Neural cell (in vitro differentiated cells): ENCODE results near the gene ZNF883. TPM values are rescaled to one million over a fixed set of nuclear protein-coding genes. Genes with fewer than 3 reads are reported as not detected.

Experiments
- H2AFZ ChIP-seq: fragments of 200-600, 300-800 bp; sonication (generic), shearing (Covaris generic); 2 replicates; pipeline ENCODE4 v1.6.0; 2014; ENCODE audit warnings: low read depth, mild to moderate bottlenecking, antibody characterized with exemption, low read length, moderate library complexity
- H3F3A ChIP-seq: fragments of 200-600 bp; shearing (Covaris generic); 2 replicates; pipeline ENCODE4 v1.6.1; 2016; ENCODE audit warnings: mild to moderate bottlenecking, moderate library complexity, mixed read lengths, antibody characterized with exemption, low read length; ENCODE audit not compliant: insufficient read depth, poor library complexity, severe bottlenecking
- H3K27ac ChIP-seq: fragments of 200-600, 300-800 bp; sonication (generic), shearing (Covaris generic); 2 replicates; pipeline ENCODE4 v1.5.1; 2014; ENCODE audit warnings: mild to moderate bottlenecking, low read length, moderate library complexity
- H3K27me3 ChIP-seq: fragments of 300-800, 200-600 bp; sonication (generic), shearing (Covaris generic); 2 replicates; pipeline ENCODE4 v1.6.0; 2014; ENCODE audit warnings: mild to moderate bottlenecking, low read depth, low read length, moderate library complexity; ENCODE audit not compliant: insufficient read depth
- H3K36me3 ChIP-seq: fragments of 300-800, 200-600 bp; sonication (generic), shearing (Covaris generic); 2 replicates; pipeline ENCODE4 v1.5.1; 2014; ENCODE audit warnings: mild to moderate bottlenecking, antibody characterized with exemption, low read length, moderate library complexity; ENCODE audit not compliant: insufficient read depth
- H3K4me2 ChIP-seq: fragments of 300-800, 200-600 bp; sonication (generic), shearing (Covaris generic); 2 replicates; pipeline ENCODE4 v1.6.0; 2014; ENCODE audit warnings: mild to moderate bottlenecking, low read length
- H3K4me3 ChIP-seq: fragments of 300-800, 200-600 bp; sonication (generic), shearing (Covaris generic); 2 replicates; pipeline ENCODE4 v1.5.1; 2014; ENCODE audit warnings: mild to moderate bottlenecking, low read length, moderate library complexity
- H3K79me2 ChIP-seq: fragments of 200-600 bp; shearing (Covaris generic); replicated peaks from 2 replicates; pipeline ENCODE4 v1.6.0; 2014; ENCODE audit warnings: mild to moderate bottlenecking, low read length, moderate library complexity; ENCODE audit not compliant: insufficient read depth
- H3K9ac ChIP-seq: fragments of 300-800, 200-600 bp; sonication (generic), shearing (Covaris generic); 2 replicates; pipeline ENCODE4 v1.6.1; 2016; ENCODE audit warnings: mild to moderate bottlenecking, low read length, mixed read lengths
- H3K9me2 ChIP-seq: fragments of 200-600 bp; shearing (Covaris generic); 2 replicates; pipeline ENCODE4 v1.6.1; 2016; ENCODE audit warnings: mild to moderate bottlenecking, low read length, mixed read lengths; ENCODE audit not compliant: insufficient read depth
- H3K9me3 ChIP-seq: fragments of 200-600, 300-800 bp; sonication (generic), shearing (Covaris generic); 2 replicates; pipeline ENCODE4 v1.6.1; 2016; ENCODE audit warnings: mild to moderate bottlenecking, mixed run types, low read length, moderate library complexity, mixed read lengths
- H4K20me1 ChIP-seq: fragments of 200-600 bp; shearing (Covaris generic); 2 replicates; pipeline ENCODE4 v1.6.1; 2016; ENCODE audit warnings: mild to moderate bottlenecking, mixed run types; ENCODE audit not compliant: insufficient read depth
- EP300 ChIP-seq: fragments of 450-650 bp; conservative IDR thresholded peaks from 2 replicates; pipeline ENCODE4 v1.6.1; 2014; ENCODE audit warnings: antibody characterized with exemption, mild to moderate bottlenecking, moderate library complexity; ENCODE audit not compliant: poor library complexity, severe bottlenecking
- EZH2 ChIP-seq: fragments of 200-600, 300-800 bp; shearing (Covaris generic), sonication (generic); IDR thresholded peaks from 2 replicates; pipeline ENCODE4 v1.6.1; 2014; ENCODE audit warnings: antibody characterized with exemption, low read length, borderline replicate concordance, mild to moderate bottlenecking; ENCODE audit not compliant: insufficient read depth, poor library complexity, severe bottlenecking
- MXI1 ChIP-seq: fragments of 450-650 bp; conservative IDR thresholded peaks from 2 replicates; pipeline ENCODE4 v1.6.1; 2014; ENCODE audit warnings: antibody characterized with exemption, mild to moderate bottlenecking; ENCODE audit not compliant: poor library complexity, severe bottlenecking
- POLR2AphosphoS5 ChIP-seq: IDR thresholded peaks from 2 replicates; pipeline ENCODE4 v1.6.1; 2012
- RAD21 ChIP-seq: fragments of 450-650 bp; conservative IDR thresholded peaks from 2 replicates; pipeline ENCODE4 v1.6.1; 2014; ENCODE audit warnings: antibody characterized with exemption, mild to moderate bottlenecking, moderate library complexity
- SMC3 ChIP-seq: fragments of 450-650 bp; conservative IDR thresholded peaks from 2 replicates; pipeline ENCODE4 v1.6.1; 2014; ENCODE audit warnings: antibody characterized with exemption, mild to moderate bottlenecking, moderate library complexity; ENCODE audit not compliant: poor library complexity
- TAF1 ChIP-seq: IDR thresholded peaks from 2 replicates; pipeline ENCODE4 v1.6.1; 2012; ENCODE audit warnings: low read depth
- polyA plus RNA-seq: library from polyadenylated mRNA; depleted of rRNA; stranded (reverse); fragments of >200 nt; gene quantifications from 2 replicates; pipeline ENCODE4 v1.2.3, GENCODE V29; 2014
- TF ChIP-seq, protein P1 (sequence below): fragments of 450-650 bp; IDR thresholded peaks from 2 replicates; pipeline ENCODE4 v1.5.1; 2014; ENCODE audit warnings: antibody characterized with exemption, mild to moderate bottlenecking, moderate library complexity; ENCODE audit not compliant: poor library complexity, severe bottlenecking
- TF ChIP-seq, protein P2 (sequence below): IDR thresholded peaks from 2 replicates; pipeline ENCODE4 v1.6.1; 2012; ENCODE audit warnings: borderline replicate concordance

Gene ZNF883
- polyA plus RNA-seq, 1 donor from 2014 or later: 7.2 TPM

DNA sequence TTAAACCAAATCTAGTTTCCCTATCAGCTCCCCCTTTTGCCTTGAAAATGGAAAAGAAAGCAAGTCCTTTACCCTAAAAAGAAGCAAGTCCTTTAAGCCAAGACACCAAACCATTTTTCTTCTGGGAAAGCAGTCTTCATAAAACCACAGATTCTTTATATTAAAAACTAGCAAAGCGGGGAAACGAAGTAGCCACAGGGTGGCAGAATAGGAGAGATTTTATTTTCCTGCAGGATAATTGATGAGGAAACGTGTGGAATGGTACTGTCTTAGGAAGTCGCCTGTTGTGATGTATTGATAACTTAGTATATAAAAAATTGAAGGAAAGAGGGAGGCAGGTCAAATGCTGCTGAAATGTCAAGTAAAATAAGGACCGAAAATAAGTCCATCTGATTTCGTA, 41.1 kb downstream of the ZNF883 start:
- Histone ChIP-seq H4K20me1 (no peaks in the 10 kb centered on the region), H3K9me2 (no peaks in the 10 kb centered on the region), H3K36me3 (no peaks in the 10 kb centered on the region), H3F3A (no peaks in the 10 kb centered on the region), H3K4me2 (no peak overlapping the region), H3K9ac (no peak overlapping the region), H3K79me2 (no peaks in the 10 kb centered on the region), H3K27me3 (no peaks in the 10 kb centered on the region), H3K9me3 (no peaks in the 10 kb centered on the region), H3K27ac (no peak overlapping the region), H2AFZ (no peak overlapping the region), H3K4me3 (no peak overlapping the region)
- TF ChIP-seq, protein P1, sequence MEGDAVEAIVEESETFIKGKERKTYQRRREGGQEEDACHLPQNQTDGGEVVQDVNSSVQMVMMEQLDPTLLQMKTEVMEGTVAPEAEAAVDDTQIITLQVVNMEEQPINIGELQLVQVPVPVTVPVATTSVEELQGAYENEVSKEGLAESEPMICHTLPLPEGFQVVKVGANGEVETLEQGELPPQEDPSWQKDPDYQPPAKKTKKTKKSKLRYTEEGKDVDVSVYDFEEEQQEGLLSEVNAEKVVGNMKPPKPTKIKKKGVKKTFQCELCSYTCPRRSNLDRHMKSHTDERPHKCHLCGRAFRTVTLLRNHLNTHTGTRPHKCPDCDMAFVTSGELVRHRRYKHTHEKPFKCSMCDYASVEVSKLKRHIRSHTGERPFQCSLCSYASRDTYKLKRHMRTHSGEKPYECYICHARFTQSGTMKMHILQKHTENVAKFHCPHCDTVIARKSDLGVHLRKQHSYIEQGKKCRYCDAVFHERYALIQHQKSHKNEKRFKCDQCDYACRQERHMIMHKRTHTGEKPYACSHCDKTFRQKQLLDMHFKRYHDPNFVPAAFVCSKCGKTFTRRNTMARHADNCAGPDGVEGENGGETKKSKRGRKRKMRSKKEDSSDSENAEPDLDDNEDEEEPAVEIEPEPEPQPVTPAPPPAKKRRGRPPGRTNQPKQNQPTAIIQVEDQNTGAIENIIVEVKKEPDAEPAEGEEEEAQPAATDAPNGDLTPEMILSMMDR: peak; percentile 21
- TF ChIP-seq EP300 (no peak), EZH2 (no peak), SMC3 (no peak), POLR2AphosphoS5 (no peak), RAD21 (no peak)
- TF ChIP-seq, protein P2, sequence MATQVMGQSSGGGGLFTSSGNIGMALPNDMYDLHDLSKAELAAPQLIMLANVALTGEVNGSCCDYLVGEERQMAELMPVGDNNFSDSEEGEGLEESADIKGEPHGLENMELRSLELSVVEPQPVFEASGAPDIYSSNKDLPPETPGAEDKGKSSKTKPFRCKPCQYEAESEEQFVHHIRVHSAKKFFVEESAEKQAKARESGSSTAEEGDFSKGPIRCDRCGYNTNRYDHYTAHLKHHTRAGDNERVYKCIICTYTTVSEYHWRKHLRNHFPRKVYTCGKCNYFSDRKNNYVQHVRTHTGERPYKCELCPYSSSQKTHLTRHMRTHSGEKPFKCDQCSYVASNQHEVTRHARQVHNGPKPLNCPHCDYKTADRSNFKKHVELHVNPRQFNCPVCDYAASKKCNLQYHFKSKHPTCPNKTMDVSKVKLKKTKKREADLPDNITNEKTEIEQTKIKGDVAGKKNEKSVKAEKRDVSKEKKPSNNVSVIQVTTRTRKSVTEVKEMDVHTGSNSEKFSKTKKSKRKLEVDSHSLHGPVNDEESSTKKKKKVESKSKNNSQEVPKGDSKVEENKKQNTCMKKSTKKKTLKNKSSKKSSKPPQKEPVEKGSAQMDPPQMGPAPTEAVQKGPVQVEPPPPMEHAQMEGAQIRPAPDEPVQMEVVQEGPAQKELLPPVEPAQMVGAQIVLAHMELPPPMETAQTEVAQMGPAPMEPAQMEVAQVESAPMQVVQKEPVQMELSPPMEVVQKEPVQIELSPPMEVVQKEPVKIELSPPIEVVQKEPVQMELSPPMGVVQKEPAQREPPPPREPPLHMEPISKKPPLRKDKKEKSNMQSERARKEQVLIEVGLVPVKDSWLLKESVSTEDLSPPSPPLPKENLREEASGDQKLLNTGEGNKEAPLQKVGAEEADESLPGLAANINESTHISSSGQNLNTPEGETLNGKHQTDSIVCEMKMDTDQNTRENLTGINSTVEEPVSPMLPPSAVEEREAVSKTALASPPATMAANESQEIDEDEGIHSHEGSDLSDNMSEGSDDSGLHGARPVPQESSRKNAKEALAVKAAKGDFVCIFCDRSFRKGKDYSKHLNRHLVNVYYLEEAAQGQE: no peak

DNA sequence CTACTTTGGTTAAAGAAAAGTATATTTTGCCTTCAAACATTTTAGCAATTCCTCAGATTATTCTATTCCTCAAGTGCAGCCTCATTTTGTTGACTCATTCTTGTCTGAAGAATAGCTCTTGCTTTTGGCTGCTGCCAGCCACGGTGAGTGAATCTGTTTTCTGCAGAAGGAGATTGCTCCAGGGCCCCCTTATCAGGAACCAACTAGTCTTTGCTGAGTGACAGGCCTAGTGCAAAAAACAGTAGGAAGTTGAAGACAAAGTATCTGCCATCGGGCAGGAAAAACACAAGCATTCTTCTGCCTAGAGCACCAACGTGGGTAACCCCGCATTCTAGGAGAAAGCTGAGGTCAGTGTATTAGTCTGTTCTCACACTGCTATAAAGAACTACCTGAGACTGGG, 42.3 kb downstream of the ZNF883 start:
- Histone ChIP-seq H3K9ac (no peak overlapping the region), H3K9me2 (no peaks in the 10 kb centered on the region), H2AFZ (no peak overlapping the region), H3K4me2 (no peak overlapping the region), H3K9me3 (no peaks in the 10 kb centered on the region), H4K20me1 (no peaks in the 10 kb centered on the region), H3K27ac (no peak overlapping the region), H3K4me3 (no peak overlapping the region), H3K27me3 (no peaks in the 10 kb centered on the region), H3K79me2 (no peaks in the 10 kb centered on the region), H3K36me3 (no peaks in the 10 kb centered on the region), H3F3A (no peaks in the 10 kb centered on the region)
- no peak for TF ChIP-seq TAF1
- TF ChIP-seq, protein P1: no peak
- no peak for TF ChIP-seq POLR2AphosphoS5
- TF ChIP-seq, protein P2: no peak
- no peak for TF ChIP-seq SMC3
- TF ChIP-seq RAD21: no peak
- no peak for TF ChIP-seq EZH2
- TF ChIP-seq EP300: no peak
- no peak for TF ChIP-seq MXI1
